GM10248 (cell line): Measurements from ENCODE around the gene CLDN7.
"Not testable (repeated sequence)": the region's sequence is repeated elsewhere in the genome, so short reads cannot be mapped to it uniquely, and the experiment has no call there.

Experiments used
- CTCF ChIA-PET: fragments of 300-600 bp; sonication (Branson Sonifier 250); formaldehyde crosslinking; extraction: SDS; loops from one replicate; lab custom pipeline; 2021; ENCODE audit warnings: antibody characterized with exemption; lab: Yijun Ruan, JAX
- POLR2A ChIA-PET: fragments of 350-650 bp; sonication (Branson Sonifier 250); formaldehyde crosslinking; extraction: SDS; loops from one replicate; lab custom pipeline; 2020; ENCODE audit warnings: antibody characterized with exemption; lab: Yijun Ruan, JAX
- DNase-seq: peaks from one replicate; pipeline ENCODE4 v3.0.0; 2012; ENCODE audit errors: extremely low spot score
- CTCF ChIP-seq: IDR thresholded peaks from 2 replicates; pipeline ENCODE4 v1.5.1; 2012; ENCODE audit warnings: mild to moderate bottlenecking, low read depth; ENCODE audit errors: extremely low read depth, missing control alignments, control extremely low read depth

CLDN7 gene

DNA sequence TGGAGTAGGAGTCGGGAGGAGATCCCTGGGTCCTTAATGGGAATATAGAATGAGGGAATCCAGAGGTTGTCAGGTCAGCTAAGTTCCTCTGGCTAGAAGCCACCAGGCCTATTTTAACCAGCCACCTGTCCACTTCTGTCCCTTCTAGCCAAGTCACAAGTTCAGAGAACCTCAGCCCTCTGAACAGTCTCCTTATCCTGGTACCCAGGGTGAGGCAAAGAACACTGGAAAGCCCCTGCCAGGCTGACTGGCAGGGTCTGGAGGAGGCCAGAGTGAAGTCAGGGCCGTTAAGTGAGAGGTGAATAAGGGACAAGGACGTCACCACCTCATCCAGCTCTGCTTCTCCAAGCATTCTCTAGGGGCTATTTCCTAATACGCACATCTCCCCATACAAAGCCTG is 13.5 kb downstream of the CLDN7 start:
- ChIA-PET CTCF (interaction anchor here (1.4 kb wide), 1 partner anchor 31 kb away, joined by 3 read pairs; no protein-coding TSS in a partner anchor), POLR2A (no interaction called here)
- TF ChIP-seq CTCF: no peak
- no peak for DNase-seq

DNA sequence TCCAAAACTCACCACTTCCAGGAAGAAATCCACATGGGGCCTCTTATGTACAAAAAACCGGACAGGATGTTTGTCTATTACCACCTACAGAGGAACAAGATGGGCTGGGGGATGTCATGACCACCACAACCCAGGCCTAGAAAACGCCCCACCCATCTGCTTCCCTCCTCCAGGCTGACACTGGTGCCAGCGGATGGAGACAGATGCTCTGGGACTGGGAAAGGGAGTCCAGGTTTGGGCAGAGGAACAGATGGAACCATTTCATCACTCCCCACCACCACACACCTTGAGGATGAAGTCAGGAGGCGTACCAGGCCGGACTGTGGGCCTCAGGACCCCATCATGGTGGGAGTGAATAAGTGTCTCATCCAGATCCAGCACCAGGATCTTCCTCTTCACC is 15.5 kb downstream of the CLDN7 start:
- DNase-seq: no peak
- POLR2A ChIA-PET: no interaction called here
- no peak for TF ChIP-seq CTCF
- CTCF ChIA-PET: interaction anchor here (1.5 to 2.5 kb wide), 2 partner anchors 26 to 50 kb away, joined by 3 to 9 read pairs; partner anchors contain the start of gene ACADVL

GRCh38 chr17:7243838-7244237 is 18.4 kb downstream of the CLDN7 start:
- DNase-seq, CTCF ChIA-PET, POLR2A ChIA-PET: not testable (repeated sequence)

DNA sequence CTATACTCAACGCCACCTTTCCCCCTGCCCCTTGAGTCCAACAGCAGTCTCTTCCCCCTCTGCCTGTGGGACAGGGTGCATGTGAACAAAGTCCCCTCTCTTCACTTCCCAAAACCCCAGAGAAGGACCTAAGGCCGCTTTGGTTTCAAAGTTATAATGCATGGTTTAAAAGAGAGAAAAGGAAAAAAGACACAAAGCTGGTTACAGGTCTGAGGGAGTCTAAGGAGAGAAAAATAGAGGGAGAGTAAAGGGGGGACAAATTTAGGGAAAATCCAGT is 18.9 kb downstream of the CLDN7 start:
- TF ChIP-seq CTCF: no peak

DNA sequence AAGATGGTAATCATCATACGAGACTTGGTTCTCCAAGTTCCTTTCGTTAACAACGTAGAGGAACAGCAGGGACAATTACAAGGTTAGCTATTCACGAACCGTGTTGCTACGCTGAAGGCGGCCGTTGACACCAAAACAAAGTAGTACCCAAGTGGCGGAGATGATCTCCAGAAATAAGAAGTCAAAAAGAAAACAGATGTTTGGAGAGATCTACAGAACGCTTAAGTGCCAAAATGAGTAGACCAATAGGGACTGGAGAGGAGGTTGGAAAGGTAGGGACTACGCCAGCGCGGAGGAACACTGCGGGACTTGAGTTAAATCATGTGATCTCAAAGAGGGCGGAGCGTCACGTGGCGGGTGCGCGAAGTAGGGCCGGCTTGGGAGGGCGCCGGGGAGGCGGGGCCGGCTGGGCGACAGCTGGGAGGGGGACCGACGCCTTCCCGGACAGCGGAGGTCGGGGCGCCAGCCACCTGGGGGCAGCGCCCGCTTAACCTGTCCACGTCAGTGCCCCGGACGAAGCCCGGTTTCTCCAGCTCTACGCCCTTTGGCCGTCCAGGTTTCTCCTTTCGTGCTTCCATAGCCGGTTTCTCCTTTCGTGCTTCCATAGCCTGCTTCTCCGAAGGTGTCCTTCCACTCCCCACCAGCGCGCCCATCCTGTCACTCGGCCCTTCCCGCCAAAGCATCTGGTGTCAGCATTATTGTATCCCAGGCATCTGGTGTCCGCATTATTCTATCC is 19.4 kb downstream of the CLDN7 start:
- peak; percentile 90 for DNase-seq
- ChIA-PET POLR2A (interaction anchor here (0.5 to 2.3 kb wide), 6 partner anchors 8 to 610 kb away, joined by 3 to 11 read pairs (median 3); partner anchors contain the start of genes CTDNEP1, DVL2 and ELP5), CTCF (interaction anchor here (1.3 to 1.8 kb wide), 4 partner anchors 8 to 445 kb away, joined by 3 to 6 read pairs (median 4); partner anchors contain the start of genes CTDNEP1 and TP53)
- TF ChIP-seq CTCF: no peak

More for the DNA sequence above, 18.9 kb downstream of the CLDN7 start:
- POLR2A ChIA-PET: interaction anchor here (0.5 to 2.3 kb wide), 3 partner anchors 8 to 29 kb away, joined by 3 to 11 read pairs (median 5); partner anchors contain the start of genes CTDNEP1 and ELP5
- CTCF ChIA-PET: interaction anchor here (1.3 kb wide), 1 partner anchor 8 kb away, joined by 5 read pairs; the partner anchor contains the start of gene CTDNEP1
- no peak for DNase-seq

DNA sequence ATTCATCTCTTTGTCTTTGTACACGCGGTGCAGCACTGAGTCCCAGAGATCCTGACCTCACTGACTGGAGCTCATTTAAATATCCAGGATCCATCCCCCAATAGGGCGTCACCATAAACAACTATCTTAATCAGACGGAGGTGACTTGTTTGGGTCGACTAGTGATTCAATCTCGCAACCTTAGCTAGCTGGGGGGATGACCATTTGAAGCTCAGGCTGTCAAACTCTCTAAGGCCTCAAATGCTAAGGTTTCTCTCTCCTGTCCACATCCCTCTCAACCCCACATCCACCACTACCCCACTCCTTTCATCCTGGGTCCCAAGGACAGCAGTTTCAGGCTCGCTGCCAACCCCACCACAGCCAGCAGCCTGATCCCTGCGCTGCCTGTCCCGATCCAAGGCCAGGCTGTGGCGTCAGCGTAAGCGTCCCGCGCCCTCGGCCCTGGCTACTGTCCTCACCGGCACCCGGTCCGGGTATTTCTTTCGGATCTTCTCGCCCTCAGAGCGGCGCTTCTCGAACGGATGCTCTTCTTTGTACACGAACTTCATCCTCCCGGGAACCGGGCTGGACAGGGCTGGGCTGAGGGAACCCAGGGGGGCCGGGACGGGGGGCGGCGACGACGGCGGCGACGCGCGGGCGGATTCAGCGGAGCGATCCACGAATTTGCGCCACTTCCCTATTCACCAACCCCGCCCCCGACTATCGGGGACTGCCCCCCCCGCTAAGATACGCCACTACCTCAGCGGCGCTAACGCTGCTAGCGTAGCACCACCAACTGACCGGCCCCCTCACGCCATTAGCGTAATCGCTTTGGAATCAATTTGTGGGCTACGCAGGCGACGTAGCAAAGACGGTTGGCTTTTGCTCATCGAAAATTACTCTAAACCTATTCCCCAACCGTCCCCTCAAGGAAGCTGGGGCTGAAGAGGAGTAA is 20.2 kb downstream of the CLDN7 start, which contains the start of gene GABARAP:
Gene GABARAP, minus strand, starts transcription at position 667 of the 934 bp plus-strand sequence. Its CDS starts 119 bp downstream, at position 548.
- peak; percentile 79 for DNase-seq
- CTCF ChIA-PET: interaction anchor here (1.3 to 1.8 kb wide), 6 partner anchors 9 to 445 kb away, joined by 3 to 6 read pairs (median 4); partner anchors contain the start of genes ACADVL, CTDNEP1, DLG4 and TP53
- POLR2A ChIA-PET: interaction anchor here (0.7 to 2.3 kb wide), 5 partner anchors 8 to 611 kb away, joined by 3 to 11 read pairs (median 3); partner anchors contain the start of genes CTDNEP1, DVL2 and ELP5
- no peak for TF ChIP-seq CTCF
